22Rv1 (cell line): Measurements from ENCODE around the gene HIGD2B.
"Not testable (repeated sequence)": the region's sequence is repeated elsewhere in the genome, so short reads cannot be mapped to it uniquely, and the experiment has no call there.

ENCODE experiments used
- ZFX ChIP-seq: fragments of 450-650 bp; IDR thresholded peaks from 2 replicates; pipeline ENCODE4 v1.6.1; 2017; ENCODE audit warnings: antibody characterized with exemption, borderline replicate concordance
- TF ChIP-seq, protein P1 (sequence below): fragments of 450-650 bp; IDR thresholded peaks from 2 replicates; pipeline ENCODE4 v1.5.1; 2017; ENCODE audit warnings: mild to moderate bottlenecking

GRCh38 chr15:72639759-72640483 is 46.1 kb downstream of the HIGD2B start:
- TF ChIP-seq, protein P1, sequence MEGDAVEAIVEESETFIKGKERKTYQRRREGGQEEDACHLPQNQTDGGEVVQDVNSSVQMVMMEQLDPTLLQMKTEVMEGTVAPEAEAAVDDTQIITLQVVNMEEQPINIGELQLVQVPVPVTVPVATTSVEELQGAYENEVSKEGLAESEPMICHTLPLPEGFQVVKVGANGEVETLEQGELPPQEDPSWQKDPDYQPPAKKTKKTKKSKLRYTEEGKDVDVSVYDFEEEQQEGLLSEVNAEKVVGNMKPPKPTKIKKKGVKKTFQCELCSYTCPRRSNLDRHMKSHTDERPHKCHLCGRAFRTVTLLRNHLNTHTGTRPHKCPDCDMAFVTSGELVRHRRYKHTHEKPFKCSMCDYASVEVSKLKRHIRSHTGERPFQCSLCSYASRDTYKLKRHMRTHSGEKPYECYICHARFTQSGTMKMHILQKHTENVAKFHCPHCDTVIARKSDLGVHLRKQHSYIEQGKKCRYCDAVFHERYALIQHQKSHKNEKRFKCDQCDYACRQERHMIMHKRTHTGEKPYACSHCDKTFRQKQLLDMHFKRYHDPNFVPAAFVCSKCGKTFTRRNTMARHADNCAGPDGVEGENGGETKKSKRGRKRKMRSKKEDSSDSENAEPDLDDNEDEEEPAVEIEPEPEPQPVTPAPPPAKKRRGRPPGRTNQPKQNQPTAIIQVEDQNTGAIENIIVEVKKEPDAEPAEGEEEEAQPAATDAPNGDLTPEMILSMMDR = not testable (repeated sequence)
- not testable (repeated sequence) for TF ChIP-seq ZFX
